ENCODE results near the gene CDK17. TPM values are rescaled to one million over a fixed set of nuclear protein-coding genes. Genes with fewer than 3 reads are reported as not detected.
"Not testable (repeated sequence)": the region's sequence is repeated elsewhere in the genome, so short reads cannot be mapped to it uniquely, and the experiment has no call there.

Gene CDK17
- total RNA-seq, 1 donor from 2014 or later: 112 TPM

DNA sequence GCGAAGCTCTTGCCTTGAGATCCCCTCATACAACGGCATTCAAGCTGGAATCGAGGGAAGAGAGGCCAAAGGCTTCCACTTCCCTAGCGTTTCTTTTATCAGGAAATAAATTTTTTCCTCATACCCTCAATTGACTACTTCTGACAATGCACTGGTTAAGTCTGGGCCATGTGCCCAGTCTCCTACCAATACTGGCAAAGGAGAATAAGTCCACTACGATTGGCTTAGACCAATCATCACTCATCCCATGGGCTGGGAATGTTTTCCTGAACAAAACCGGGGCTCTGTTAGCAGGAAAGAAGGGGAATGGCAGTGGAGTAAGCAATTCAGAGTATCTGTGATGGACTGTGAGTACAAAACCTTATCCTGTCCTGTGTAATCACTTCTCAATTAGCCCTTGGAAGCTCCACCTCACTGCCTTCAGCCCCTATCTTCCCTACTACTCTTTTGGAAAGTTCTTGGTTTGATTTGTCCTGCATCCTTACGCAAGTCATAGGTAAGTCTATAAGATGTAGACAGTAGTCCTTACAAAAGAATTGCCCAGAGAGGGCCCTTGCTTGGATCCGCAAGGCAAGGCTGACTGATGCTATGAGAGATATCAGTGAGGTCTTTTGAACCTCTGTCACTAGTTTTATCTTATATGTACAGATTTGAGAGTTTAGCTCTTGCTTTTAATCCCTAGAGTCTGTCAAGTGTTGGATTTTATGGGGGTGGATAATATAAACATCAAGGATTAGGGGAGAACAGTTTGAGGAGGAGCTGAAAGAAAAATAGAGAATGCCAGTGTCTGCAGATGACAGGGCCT, 36.3 kb upstream of the CDK17 start:
- Mint-ChIP-seq H3K27ac (ENCODE audit: unreplicated experiment) (no peak overlapping the region), H3K4me1 (ENCODE audit: unreplicated experiment) (peaks cover 14% of the 10 kb centered on the region), H3K9me3 (ENCODE audit: unreplicated experiment) (no peaks in the 10 kb centered on the region), H3K4me3 (ENCODE audit: unreplicated experiment) (no peak overlapping the region), H3K27me3 (ENCODE audit: unreplicated experiment) (peaks cover 2% of the 10 kb centered on the region), H3K36me3 (ENCODE audit: low read depth, unreplicated experiment) (no peaks in the 10 kb centered on the region)
- no peak for DNase-seq (ENCODE audit: low spot score)
- TF ChIP-seq, protein P1, sequence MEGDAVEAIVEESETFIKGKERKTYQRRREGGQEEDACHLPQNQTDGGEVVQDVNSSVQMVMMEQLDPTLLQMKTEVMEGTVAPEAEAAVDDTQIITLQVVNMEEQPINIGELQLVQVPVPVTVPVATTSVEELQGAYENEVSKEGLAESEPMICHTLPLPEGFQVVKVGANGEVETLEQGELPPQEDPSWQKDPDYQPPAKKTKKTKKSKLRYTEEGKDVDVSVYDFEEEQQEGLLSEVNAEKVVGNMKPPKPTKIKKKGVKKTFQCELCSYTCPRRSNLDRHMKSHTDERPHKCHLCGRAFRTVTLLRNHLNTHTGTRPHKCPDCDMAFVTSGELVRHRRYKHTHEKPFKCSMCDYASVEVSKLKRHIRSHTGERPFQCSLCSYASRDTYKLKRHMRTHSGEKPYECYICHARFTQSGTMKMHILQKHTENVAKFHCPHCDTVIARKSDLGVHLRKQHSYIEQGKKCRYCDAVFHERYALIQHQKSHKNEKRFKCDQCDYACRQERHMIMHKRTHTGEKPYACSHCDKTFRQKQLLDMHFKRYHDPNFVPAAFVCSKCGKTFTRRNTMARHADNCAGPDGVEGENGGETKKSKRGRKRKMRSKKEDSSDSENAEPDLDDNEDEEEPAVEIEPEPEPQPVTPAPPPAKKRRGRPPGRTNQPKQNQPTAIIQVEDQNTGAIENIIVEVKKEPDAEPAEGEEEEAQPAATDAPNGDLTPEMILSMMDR (IDR thresholded peaks at IDR 0.05; ENCODE audit: unreplicated experiment): no peak

DNA sequence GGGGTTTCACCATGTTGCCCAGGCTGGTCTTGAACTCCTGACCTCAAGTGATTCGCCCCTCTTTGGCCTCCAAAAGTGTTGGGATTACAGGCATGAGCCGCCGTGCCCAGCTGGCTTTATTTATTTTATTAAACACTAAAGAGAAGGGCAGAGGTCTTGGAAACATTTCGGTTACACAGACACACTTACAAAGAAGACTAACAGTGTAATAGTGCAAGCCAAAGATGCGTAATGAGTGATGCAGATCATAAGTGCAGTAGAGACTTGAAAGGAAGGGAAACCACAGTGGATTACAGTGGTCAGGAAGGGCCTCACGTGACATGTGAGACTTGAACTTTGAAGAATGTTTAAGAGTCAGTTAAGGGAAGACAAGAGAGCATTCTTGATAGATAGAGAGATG, 33.9 kb upstream of the CDK17 start:
- H3K36me3 Mint-ChIP-seq (ENCODE audit: low read depth, unreplicated experiment): no peaks in the 10 kb centered on the region
- TF ChIP-seq, protein P1 (IDR thresholded peaks at IDR 0.05; ENCODE audit: unreplicated experiment): no peak
- H3K27ac Mint-ChIP-seq (ENCODE audit: unreplicated experiment): no peak overlapping the region
- peaks cover 14% of the 10 kb centered on the region for H3K4me1 Mint-ChIP-seq (ENCODE audit: unreplicated experiment)
- no peaks in the 10 kb centered on the region for H3K9me3 Mint-ChIP-seq (ENCODE audit: unreplicated experiment)
- H3K27me3 Mint-ChIP-seq (ENCODE audit: unreplicated experiment): peaks cover 2% of the 10 kb centered on the region
- H3K4me3 Mint-ChIP-seq (ENCODE audit: unreplicated experiment): no peak overlapping the region
- no peak for DNase-seq (ENCODE audit: low spot score)

DNA sequence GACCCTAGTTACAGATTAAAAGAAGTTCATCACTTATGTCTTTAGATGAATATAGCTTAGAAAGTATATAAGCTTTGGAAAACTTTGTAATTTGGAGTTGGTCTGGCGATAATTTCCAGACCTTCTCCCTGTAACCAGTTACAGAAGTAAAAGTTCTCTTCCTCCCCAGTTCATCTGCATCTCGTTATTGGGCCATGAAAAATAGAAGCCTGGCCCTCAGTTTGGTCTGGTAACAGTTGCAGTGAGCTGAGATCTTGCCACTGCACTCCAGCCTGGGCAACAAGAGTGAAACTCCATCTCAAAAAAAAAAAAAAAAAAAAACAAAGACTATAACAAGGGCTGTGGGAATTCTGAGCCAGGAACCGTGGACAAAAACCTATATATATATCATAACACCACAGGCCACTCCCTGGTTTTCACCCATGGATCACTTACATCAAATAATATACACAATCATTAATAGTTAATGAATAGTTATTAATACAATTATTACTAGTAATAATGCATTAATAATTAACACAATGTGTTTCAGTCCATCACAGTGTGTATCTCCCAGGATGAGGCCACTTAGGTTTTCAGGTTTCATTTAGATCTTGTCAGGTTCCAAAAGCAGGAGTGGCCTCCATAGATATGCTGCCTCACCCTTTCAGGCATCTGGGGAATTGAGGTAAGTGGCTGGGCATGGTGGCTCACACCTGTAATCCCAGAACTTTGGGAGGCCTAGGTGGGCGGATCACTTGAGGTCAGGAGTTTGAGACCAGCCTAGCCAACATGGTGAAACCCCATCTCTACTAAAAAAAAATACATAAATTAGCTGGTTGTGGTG, 32.5 kb upstream of the CDK17 start:
- H3K4me1 Mint-ChIP-seq (ENCODE audit: unreplicated experiment): peaks cover 14% of the 10 kb centered on the region
- not testable (repeated sequence) for DNase-seq (ENCODE audit: low spot score); H3K27ac Mint-ChIP-seq (ENCODE audit: unreplicated experiment); H3K4me3 Mint-ChIP-seq (ENCODE audit: unreplicated experiment); H3K27me3 Mint-ChIP-seq (ENCODE audit: unreplicated experiment); H3K36me3 Mint-ChIP-seq (ENCODE audit: low read depth, unreplicated experiment); H3K9me3 Mint-ChIP-seq (ENCODE audit: unreplicated experiment)

DNA sequence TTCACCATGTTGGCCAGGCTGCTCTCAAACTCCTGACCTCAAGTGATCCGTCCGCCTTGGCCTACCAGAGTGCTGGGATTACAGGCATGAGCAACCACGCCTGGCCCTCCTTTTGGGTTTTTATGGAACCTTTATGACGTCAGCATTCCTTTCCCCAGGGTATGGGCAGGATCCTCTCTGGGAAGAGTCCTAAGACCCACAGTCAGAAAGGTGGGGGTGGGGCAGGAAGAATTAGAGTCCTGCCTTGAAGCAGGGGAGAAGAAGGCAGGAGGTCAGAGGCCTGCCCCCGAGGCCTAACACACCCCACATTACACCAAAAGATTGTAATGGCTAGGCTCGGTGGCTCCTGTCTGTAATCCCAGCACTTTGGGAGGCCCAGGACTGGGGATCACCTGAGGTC, 30.8 kb upstream of the CDK17 start:
- H3K27me3 Mint-ChIP-seq (ENCODE audit: unreplicated experiment): peaks cover 2% of the 10 kb centered on the region
- H3K4me1 Mint-ChIP-seq (ENCODE audit: unreplicated experiment): peaks cover 16% of the 10 kb centered on the region
- H3K36me3 Mint-ChIP-seq (ENCODE audit: low read depth, unreplicated experiment): no peaks in the 10 kb centered on the region
- TF ChIP-seq, protein P1 (IDR thresholded peaks at IDR 0.05; ENCODE audit: unreplicated experiment): no peak
- DNase-seq (ENCODE audit: low spot score): no peak
- H3K4me3 Mint-ChIP-seq (ENCODE audit: unreplicated experiment): no peak overlapping the region
- no peaks in the 10 kb centered on the region for H3K9me3 Mint-ChIP-seq (ENCODE audit: unreplicated experiment)
- no peak overlapping the region for H3K27ac Mint-ChIP-seq (ENCODE audit: unreplicated experiment)

GRCh38 chr12:96427269-96427729, 27.1 kb upstream of the CDK17 start:
- TF ChIP-seq, protein P1 (IDR thresholded peaks at IDR 0.05; ENCODE audit: unreplicated experiment): no peak
- peak; percentile 16 for DNase-seq (ENCODE audit: low spot score)

More at GRCh38 chr12:96427269-96427729, 27.1 kb upstream of the CDK17 start:
- Mint-ChIP-seq H3K36me3 (ENCODE audit: low read depth, unreplicated experiment) (no peaks in the 10 kb centered on the region), H3K27me3 (ENCODE audit: unreplicated experiment) (peaks cover 2% of the 10 kb centered on the region), H3K4me3 (ENCODE audit: unreplicated experiment) (no peak overlapping the region), H3K27ac (ENCODE audit: unreplicated experiment) (peak overlapping the region; percentile 91), H3K4me1 (ENCODE audit: unreplicated experiment) (peaks cover 13% of the 10 kb centered on the region), H3K9me3 (ENCODE audit: unreplicated experiment) (no peaks in the 10 kb centered on the region)
